ENCODE measurements around the gene TUBGCP2. TPM values are rescaled to one million over a fixed set of nuclear protein-coding genes. Genes with fewer than 3 reads are reported as not detected.

Gene TUBGCP2
- total and polyA plus RNA-seq, 12 donors: 31.5 to 77.6 (median 37.3) TPM

- no peak overlapping the region for H3K27ac ChIP-seq
- H3K4me3 ChIP-seq: no peak overlapping the region
- H3K27me3 ChIP-seq: peaks cover 29 to 81% (median 80%) of the 10 kb centered on the region in 7 donors
- peaks cover 5 to 25% (median 15%) of the 10 kb centered on the region in 9 donors for H3K4me1 ChIP-seq
- 79 to 84% methylated on average over 15 of the region's 15 CpGs for WGBS, 2 donors
- intact Hi-C loops (cut with DNase I): loop anchor here in 7 of 10 donors (5.0 to 10.0 kb wide), 4 partner anchors 186 to 279 kb away; partner anchors contain the start of gene CYP2E1 (in 5 of the 7)
- DNase-seq (no peak), ATAC-seq (no peak)
- H3K36me3 ChIP-seq: no peaks in the 10 kb centered on the region
- H3K9me3 ChIP-seq: no peaks in the 10 kb centered on the region
- TF ChIP-seq CTCF (IDR thresholded peaks at IDR 0.05): no peak
Observed at GRCh38 chr10:133328358-133329343, 20.0 kb upstream of the TUBGCP2 start.

- Histone ChIP-seq H3K27me3 (peaks cover 29 to 78% (median 74%) of the 10 kb centered on the region in 7 donors), H3K36me3 (no peaks in the 10 kb centered on the region), H3K9me3 (no peaks in the 10 kb centered on the region), H3K4me3 (no peak overlapping the region), H3K4me1 (peaks cover 5 to 25% (median 15%) of the 10 kb centered on the region in 9 donors), H3K27ac (no peak overlapping the region)
- ATAC-seq (no peak), DNase-seq (no peak)
- no peak for TF ChIP-seq CTCF (IDR thresholded peaks at IDR 0.05)
- intact Hi-C loops (cut with DNase I): loop anchor here in 7 of 10 donors (5.0 to 10.0 kb wide), 4 partner anchors 187 to 279 kb away; partner anchors contain the start of gene CYP2E1 (in 5 of the 7)
- WGBS, 2 donors: 42 to 49% methylated on average over 12 of the region's 12 CpGs
Observed at GRCh38 chr10:133327651-133328357, 19.1 kb upstream of the TUBGCP2 start.

- Histone ChIP-seq H3K9me3 (no peaks in the 10 kb centered on the region), H3K36me3 (no peaks in the 10 kb centered on the region), H3K4me3 (no peak overlapping the region), H3K27ac (no peak overlapping the region), H3K4me1 (peaks cover 5 to 25% (median 15%) of the 10 kb centered on the region in 9 donors), H3K27me3 (peaks cover 27 to 70% (median 65%) of the 10 kb centered on the region in 7 donors)
- 25 to 43% methylated on average over 28 of the region's 28 CpGs for WGBS, 2 donors
- DNase-seq (no peak), ATAC-seq (no peak)
- TF ChIP-seq CTCF (IDR thresholded peaks at IDR 0.05): no peak
- intact Hi-C loops (cut with DNase I): loop anchor here in 7 of 10 donors (5.0 to 10.0 kb wide), 4 partner anchors 188 to 280 kb away; partner anchors contain the start of gene CYP2E1 (in 5 of the 7)
Observed at GRCh38 chr10:133326745-133327650, 18.3 kb upstream of the TUBGCP2 start.
